Fibroblast of skin of abdomen (primary cell): Measurements from ENCODE around the gene SLC30A9. TPM values are rescaled to one million over a fixed set of nuclear protein-coding genes. Genes with fewer than 3 reads are reported as not detected.

Experiments used
- DNase-seq: peaks from one replicate; pipeline ENCODE4 v3.0.0-alpha.2; 2013
- polyA plus RNA-seq, 2 experiments: library from polyadenylated mRNA; unstranded; fragments of 120-200 nt; gene quantifications; one replicate each; pipeline ENCODE4 v1.2.1, GENCODE V29; 2013; ENCODE audit not compliant: insufficient read length in 2 of 2

Gene SLC30A9
- 66.1 TPM for polyA plus RNA-seq (2013, experiment 1 of 2; ENCODE audit: insufficient read length)
- 66.0 TPM for polyA plus RNA-seq (2013, experiment 2 of 2; ENCODE audit: insufficient read length)

DNA sequence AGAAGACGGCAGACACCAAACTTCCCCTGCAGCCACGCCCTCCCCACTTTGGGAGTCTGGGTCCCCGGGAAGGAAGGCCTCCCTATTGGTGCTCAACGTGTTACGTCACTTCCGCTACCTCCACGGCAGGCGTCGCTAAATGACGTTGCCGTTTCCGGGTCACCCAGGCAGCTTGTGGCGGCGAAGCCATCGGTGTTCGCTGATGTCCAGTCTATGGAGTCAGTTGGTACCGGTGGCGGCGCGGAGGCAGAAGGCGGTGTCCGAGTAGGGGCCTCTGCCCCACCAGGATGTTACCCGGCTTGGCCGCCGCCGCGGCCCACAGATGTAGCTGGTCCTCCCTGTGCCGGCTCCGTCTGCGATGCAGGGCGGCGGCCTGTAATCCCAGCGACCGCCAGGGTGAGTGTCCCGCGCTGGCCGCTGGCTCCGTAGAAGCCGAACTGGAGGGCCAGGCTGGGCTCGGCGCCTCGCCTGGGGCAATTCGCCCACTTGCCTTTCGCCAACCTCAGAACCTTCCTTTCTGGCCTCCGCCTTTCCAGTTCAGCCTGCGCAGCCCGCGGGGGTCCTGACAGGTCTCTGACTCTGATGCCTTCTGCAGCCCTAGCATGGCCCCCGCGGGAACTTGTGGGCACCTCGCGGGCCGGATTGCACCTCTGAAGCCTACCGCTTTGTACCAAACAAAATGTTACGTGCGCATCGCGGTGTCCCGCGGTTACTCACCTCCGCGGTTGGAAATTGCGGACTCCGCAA, at the start of gene SLC30A9:
TSS of gene SLC30A9 (plus strand) at position 166 of the 747 bp plus-strand sequence. CDS start at position 288, 122 bp downstream.
- peak; percentile 94 for DNase-seq

DNA sequence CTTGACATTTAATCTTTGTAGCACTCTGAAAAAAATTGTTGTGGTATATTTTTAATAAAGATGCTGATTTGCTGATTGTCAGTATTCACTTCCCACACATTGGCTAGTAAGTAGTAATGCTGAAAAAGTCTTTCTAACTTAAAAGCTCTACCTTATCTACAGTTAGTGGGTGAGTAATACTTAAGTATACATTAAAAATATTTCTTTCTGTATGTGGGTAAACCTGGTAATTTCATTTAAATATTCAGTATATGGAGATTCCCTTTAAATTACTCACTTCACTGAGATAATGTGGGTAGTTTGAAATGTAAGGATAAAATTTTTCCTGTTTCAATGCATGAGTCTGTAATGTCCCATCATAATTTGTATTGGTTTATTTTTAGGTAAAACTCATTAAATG, 49.5 kb upstream of the SLC30A9 start:
- no peak for DNase-seq

DNA sequence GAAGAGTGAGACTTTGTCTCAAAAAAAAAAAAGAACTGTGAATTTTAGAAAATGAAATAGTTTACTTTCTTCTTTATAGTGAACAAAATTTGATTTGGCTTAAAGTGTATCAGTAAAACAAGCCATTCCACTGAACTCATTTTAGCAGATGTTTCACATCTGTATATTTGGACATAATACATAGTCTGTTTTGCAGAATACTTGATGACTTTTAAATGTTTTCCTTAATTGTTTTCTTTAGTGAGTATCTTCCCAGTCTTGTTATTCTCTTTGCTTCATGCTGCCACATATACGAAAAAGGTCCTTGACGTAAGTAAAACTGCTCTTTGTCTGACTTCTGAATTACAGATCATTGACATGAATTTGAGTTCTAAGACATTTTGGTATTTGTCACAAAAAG, 46.8 kb upstream of the SLC30A9 start:
- no peak for DNase-seq

DNA sequence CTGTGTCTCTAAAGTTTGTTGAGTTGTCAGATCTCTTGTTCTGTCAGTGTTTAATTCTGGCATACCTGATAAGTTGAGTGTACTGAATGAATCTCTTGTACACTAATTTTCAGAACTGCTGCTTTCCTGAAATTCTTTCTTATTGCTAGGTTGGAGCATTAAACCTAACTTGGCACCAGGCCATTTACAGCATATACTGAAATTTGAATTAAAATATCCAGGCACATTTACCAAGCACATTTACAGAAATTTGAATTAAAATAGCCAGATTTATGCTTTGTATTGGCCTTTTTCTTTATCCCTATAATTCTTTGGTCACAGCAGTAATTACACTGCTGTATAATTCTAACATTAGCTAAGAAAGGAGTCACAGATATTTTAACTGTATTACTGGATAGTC, 46.2 kb upstream of the SLC30A9 start:
- no peak for DNase-seq

DNA sequence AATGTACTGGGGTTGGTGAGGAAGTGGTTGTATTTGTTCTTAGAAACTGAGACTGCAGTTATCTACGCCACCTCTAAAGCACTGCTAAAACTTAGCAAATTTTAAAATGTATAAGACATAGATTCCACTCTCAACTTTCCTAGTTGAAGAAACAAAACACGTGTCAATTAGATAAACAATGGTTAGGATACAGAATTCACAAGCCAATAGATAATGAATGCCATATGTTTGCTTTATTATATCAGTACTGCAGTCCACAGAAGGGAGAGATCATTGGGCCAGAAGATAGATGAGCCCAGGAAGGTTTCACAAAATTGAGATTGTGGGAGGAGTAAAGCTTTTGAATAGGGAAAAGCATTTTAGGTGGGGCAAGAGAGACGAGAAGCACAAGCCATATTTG, 40.8 kb upstream of the SLC30A9 start:
- DNase-seq: no peak

DNA sequence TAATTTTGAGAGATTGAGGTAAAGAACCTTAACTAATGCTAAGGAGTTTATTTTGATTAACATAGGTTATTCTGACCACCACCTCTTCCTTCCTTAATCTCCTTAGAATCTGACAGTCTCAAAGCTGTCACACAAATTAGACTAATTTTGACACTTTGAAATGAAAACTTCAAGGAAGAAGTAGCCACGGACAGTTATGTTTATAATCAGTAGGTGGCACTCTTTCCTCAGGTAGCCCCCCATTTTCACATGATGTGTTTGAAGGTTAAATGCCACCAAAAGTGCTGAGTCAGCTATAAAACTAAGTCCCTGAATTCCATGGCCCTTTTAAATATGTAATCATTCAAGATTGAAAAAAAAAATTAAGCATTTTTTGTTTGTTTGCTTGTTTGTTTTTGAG, 32.7 kb upstream of the SLC30A9 start:
- DNase-seq: peak; percentile 3

DNA sequence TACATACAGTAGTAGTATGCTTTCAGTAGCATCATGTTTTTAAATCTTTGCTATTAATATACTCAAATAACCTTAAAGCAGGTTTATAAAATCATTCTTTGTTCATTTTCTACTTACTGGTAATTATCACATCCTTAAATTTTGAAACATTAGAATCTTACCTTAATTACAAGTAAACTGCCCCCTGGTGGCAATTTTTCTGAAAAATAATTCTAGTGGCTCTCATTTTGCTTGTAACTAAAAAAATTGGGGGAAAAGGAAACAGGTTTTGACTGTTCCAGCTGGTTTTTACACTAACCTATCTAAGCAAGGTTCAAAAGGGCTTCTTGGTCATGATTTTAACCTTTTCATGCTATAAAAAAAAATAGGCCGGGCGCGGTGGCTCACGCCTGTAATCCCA, 27.2 kb upstream of the SLC30A9 start:
- DNase-seq: peak; percentile 4

DNA sequence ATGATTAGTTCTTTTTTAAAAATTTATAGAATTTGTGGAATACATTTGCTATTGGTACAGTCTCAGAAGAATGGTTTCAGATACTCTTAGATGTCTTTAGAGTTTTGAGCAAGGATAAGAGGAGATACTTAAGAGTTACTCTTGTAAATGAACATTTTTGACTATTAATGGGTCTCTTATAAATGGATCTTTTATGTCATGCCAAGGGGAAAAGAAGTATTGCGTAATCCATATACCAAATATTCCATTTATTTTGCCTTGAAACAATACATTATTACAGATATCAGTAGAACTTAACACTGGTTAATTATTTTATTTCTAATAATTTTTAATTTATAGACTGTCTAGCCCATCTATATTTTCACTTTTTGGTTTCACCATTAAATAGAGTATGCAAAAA, 25.9 kb upstream of the SLC30A9 start:
- DNase-seq: no peak

DNA sequence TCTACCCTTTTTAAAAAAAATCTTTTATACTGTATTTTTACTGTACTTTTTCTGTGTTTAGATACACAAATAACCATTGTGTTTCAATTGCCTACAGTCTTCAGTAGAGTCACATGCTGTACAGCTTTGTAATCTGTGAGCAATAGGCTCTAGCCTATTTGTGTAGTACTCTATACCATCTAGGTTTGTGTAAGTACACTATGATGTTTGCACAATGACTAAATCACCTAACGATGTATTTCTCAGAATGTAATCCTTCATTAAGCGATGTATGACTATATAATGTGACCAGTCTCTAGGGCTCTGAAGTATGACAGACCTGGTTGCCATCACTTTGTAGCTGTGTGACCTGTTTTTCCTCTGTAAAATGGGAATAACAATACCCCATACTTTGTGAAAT, 22.9 kb upstream of the SLC30A9 start:
- no peak for DNase-seq

DNA sequence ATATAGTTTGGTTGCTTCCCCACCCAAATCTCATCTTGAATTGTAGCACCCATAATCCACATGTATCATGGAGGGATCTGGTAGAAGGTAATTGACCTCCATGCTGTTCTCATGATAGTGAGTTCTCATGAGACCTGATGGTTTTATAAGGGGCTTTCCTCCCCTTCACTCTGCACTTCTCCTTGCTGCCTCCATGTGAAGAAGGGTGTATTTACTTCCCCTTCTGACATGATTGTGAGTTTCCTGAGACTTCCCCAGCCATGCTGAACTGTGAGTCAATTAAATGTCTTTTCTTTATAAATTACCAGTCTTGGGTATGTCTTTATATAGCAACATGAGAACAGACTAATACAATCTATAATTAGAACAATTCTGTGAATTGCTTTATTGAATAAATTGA, 20.7 kb upstream of the SLC30A9 start:
- DNase-seq: no peak

DNA sequence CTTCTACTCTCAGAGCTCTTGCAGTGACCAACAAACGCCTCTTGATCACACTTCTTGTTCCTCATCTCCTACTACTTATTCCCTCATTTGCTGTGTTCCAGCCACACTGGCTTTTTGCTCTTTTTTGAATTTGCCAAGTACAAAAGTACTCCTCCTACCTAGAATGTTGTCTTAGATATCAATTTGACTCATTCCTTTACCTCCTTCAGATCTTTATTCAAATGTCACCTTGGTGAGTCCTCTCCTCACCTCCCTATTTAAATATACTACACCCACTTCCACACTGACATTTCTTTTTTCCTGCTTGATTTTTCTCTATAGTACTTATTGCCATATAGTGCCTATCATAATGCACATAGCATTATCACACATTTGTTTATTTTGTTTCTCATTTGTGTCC, 15.0 kb upstream of the SLC30A9 start:
- DNase-seq: no peak

DNA sequence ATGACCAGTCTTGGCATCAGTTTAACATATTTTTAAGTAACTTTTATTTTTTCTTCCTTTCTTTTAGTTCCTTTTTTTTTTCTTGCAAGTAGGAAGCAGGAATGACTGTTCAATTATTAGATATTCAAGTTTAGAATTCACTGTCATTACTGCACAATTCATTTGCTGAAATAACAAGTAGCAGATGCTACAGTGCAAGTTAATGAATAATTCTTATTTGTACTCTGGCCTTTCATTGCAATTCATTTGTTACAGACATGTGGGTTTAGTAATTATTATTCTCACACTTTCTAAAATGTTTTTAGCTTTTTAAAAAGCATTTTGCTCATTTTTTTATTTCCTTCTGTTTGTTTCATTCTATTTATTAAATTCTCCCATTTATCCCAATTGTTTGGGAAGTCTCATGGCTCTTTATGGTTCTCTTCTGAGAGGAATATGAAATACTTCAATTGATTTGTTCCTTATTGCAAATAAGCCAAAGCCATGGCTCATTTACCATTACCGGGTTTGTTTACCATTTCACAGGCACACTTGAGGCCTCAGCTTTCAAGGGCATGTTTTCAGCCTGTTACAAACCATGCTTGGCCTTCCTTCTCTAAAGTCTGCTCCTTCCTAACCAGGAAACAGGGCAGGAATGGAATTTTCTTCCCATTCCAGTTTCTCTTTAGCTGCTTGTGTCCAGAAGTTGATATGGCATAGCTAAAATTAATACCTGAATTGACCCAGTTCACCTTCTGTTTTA, 13.4 kb upstream of the SLC30A9 start:
- DNase-seq: no peak

DNA sequence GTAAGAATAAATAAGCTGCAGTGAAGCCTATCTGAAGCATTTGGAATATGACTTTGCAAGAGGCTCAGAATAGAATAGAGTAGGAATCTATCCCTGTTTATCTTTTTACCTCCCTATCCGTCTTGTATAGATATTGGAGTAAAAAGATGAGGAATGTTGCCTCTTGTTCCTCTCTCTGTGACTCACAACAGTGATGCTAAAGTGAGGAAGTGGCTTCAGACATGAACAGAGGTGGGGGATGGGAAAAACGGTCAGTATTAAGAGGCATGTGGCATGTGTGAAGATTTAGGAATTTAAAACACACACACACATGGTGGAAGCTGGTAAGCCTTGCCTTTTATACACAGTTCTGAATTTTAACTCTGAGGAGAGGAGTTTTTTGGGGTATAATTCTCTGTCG, 12.6 kb upstream of the SLC30A9 start:
- DNase-seq: peak; percentile 69

DNA sequence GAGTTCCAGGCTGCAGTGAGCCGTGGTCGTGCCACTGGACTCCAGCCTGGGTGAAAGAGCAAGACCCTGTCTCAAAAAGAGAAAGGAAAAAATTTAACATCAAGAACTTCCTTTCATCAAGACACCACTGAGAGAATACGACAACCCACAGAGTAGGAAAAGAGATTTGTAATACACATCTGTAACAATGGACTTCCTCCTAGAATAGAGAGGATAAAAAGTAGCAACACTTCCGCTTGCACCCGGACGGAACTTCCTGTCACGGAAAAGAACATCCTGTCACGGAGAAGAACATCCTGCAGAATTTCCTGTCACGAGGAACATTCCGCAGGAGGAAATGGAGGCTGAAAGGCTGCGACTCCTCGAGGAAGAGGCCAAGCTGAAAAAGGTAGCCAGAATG, 8.9 kb upstream of the SLC30A9 start, which contains the start of gene DCAF4L1:
TSS of gene DCAF4L1 (plus strand) at position 301 of the 400 bp plus-strand sequence. CDS start at position 338, 37 bp downstream.
- no peak for DNase-seq

DNA sequence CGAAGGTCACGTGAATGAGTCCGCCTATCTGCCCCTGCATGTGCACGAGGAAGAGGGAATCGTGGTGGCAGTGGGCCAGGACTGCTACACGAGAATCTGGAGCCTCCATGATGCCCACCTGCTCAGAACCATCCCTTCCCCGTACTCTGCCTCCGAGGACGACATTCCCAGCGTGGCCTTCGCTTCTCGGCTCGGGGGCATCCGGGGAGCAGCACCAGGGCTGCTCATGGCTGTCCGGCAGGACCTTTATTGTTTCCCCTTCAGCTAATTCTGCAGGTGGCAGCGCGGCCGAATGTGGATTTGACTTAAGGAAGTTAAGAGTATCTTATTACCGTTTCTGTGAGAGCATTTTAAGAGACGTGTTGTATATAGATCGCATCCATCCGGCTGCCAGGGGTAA, 7.6 kb upstream of the SLC30A9 start:
- no peak for DNase-seq

DNA sequence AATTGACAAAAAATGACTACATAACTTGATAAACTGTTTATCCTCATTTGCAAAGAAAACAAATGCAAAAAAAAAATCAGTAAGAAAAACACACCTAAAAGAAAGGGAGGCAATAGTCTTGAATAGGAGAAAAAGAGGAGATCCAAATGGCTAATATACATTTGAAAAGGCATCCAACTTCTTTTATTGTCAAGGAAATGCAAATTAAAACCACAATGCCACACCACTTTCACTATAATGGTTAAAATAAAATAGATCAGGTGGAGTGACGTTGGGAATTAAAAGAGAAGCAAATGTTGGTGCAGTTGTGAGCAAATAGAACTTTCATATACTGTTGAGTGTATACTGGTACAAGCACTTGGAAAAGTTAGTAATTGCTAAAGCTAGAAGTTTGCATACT, 5.2 kb upstream of the SLC30A9 start:
- no peak for DNase-seq

DNA sequence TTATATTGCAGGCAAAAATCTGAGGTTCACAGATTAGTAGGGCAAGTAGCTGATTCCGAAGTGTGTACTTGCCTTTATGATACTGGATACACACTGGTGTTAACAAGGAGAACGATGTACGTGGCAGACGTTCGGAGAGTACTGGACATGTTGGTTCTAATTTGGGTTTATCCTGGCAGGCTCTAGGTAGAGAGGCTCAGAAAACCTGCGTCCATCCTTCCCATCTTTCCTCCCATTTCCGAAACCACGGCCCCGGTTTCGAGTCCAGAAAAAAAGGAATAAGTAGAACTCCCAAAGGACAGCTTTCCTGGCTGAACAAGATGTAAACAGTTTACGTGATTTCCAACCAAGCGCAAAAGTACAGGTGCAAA, 351 bp upstream of the SLC30A9 start:
- DNase-seq: no peak

DNA sequence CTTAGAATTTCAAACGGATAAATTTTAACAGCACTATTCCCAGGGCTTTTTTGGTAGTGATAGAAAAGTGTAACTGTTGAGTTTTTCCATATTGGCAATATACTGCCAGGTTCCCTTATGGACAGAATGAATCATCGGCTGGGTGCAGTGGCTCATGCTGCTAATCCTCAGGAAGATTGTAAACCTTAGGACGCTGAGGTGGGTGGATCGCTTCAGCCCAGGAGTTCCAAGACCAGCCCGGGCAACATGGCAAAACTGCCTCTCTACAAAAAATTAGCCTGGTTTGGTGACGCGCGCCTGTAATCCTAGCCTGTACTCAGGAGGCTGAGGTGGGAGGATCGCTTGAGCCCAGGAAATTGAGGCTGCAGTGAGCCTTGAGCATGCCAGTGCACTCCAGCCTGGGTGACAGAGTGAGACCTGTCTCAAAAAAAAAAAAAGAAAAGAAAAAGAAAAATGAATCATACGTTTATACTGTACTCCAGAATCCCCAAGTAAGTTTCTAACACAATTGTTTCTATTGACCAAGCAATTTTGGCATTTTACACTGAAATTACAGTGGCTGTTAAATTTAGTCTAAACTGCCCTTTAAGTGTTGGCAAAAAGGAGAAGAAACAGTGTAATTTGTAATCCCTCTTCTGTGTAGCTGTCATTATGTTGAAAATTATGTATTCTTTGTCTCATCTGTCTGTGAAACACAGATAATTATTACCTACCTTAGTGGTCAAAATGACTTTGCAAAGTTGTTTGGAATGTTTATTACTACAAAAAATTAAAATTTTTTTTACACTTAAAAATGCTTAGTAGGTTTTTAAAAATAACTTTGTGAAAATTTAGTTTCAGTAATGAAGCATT, 1.8 kb downstream of the SLC30A9 start:
- DNase-seq: no peak

DNA sequence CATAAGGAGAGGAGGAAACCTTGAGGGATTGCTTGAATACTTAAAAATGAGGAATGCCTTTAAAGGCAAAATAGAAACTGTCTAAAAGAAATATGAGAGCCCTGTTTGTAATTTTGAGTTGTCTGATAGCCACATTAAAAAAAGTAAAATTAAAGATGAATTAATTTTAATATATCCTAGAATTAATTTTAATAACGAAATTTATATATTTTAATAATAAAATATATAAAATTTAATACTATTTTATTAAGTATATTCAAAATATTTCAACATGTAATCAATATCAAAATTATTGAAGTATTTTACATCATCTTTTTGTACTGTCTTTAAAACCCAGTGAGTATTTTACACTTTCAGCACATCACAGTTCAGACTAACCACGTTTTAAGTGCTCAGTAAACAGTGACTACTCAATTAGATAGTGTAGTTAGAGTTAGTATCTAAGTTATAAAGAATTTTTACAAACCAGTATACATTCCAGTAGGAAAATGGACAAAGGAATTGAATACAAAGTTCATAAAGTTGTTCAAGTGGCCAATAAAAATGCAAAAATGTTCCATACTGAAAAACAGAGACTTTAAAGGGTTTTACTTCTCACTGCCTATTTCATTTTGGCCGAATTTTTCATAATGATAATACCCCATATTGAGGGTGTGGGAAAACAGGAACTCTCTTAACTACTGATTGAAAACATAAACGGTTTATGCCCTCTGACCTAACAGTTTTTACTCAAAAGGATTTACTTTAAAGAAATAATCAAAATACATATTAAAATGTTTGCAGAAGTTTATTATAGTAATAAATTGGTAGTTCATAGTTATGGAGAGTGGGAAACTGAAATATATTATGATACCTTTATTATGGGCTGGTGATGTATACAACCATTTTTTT, 2.9 kb downstream of the SLC30A9 start:
- DNase-seq: no peak

DNA sequence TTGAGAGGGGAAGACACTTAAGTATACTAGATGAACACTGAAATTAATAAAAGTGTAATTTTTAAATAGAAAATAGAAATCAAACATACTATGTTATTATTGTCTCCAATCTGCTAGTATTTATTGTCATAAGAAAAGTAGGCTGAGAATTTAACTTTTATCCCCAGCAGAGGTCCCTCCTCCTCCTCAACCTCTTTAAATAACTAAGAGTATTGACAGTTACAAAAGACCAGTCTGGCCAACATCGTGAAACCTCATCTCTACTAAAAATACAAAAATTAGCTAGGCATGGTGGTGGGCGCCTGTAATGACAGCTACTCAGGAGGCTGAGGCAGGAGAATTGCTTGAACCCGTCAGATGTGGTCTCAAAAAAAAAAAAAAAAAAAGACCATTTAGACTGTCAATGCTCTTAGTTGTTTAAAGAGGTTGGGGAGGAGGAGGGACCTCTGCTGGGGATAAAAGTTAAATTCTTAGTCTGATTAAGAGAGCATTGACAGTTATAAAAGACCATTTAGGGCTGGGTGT, 4.2 kb downstream of the SLC30A9 start:
- DNase-seq: no peak

DNA sequence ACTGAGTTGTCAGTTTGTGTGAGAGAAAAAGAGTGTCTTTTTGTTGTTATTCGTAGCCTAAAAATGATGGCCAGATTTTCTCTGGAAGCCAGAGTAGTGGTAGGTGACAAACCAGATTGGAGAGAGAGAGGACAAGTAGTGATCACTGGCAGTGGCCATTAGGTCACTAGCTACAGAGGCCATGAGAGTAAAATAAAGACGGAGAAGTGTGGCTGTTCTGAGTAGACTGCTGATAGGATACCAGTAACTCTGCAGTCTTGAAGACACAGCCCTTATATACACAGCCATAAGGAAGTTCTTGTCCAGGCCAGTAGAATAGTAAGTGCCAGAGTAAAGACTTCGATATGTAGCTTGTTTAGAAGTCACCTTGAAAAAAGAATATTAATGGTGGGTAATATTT, 7.7 kb downstream of the SLC30A9 start:
- DNase-seq: no peak

DNA sequence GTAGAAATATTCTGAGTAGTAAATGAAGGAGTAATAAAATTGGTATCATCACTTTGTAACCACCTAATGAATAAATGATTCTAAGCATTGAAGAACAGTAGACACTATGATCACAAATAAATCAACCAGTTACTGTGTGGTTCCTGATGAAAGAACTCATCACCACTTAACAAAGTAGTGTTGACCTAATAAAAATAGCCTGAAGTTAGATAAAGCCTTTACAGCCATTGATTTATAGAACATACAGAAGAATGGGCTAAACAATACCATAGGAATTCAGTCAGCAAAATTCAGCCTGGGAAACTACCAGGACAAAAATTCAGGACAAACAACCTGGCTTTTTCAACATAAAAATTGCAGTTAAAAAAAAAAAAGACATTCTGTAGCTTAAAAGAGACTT, 9.0 kb downstream of the SLC30A9 start:
- DNase-seq: no peak
